IMR-90 (cell line): ENCODE results near the gene UGT2A2. TPM values are rescaled to one million over a fixed set of nuclear protein-coding genes. Genes with fewer than 3 reads are reported as not detected.

Experiments used
- ATAC-seq: fragments of 200-7000 bp; cut with Tn5 transposase; 2 replicates; pipeline ENCODE4 v1.9.1; 2020; ENCODE audit warnings: low read depth, mild to moderate bottlenecking, moderate library complexity
- BruUV-seq: library from RNA; stranded (reverse); fragments of 400-500 nt; replicated peaks from 2 replicates; lab custom pipeline; 2021; lab: Mats Ljungman, UMichigan
- CTCF ChIA-PET: fragments of 300-600 bp; formaldehyde crosslinking; extraction: SDS; loops from one replicate; lab custom pipeline; 2021; ENCODE audit warnings: antibody characterized with exemption; lab: Yijun Ruan, JAX
- POLR2A ChIA-PET: fragments of 300-600 bp; sonication (Branson Sonifier 250); formaldehyde crosslinking; loops from one replicate; lab custom pipeline; 2022; ENCODE audit warnings: antibody characterized with exemption; ENCODE audit not compliant: unreplicated experiment; lab: Charles Lee
- DNase-seq: peaks from one replicate; pipeline ENCODE4 v3.0.0; 2013
- H2AFZ ChIP-seq: replicated peaks from 2 replicates; pipeline ENCODE3; 2013; ENCODE audit warnings: low read length, mild to moderate bottlenecking; ENCODE audit not compliant: poor library complexity
- H2AK5ac ChIP-seq: 2 replicates; pipeline ENCODE4 v1.6.1; 2013; ENCODE audit warnings: low read depth, low read length, inconsistent platforms
- H2AK9ac ChIP-seq: replicated peaks from 2 replicates; pipeline ENCODE3; 2013; ENCODE audit warnings: mild to moderate bottlenecking, low read depth, low read length, moderate library complexity; ENCODE audit not compliant: poor library complexity
- H2BK120ac ChIP-seq: 2 replicates; pipeline ENCODE4 v1.6.1; 2013; ENCODE audit warnings: low read depth, low read length, inconsistent platforms
- H2BK15ac ChIP-seq: 3 replicates; pipeline ENCODE4 v1.6.1; 2013; ENCODE audit warnings: low read depth, low read length, inconsistent platforms
- H2BK20ac ChIP-seq: 2 replicates; pipeline ENCODE4 v1.6.1; 2013; ENCODE audit warnings: low read depth, mild to moderate bottlenecking, inconsistent platforms, low read length, moderate library complexity
- H2BK5ac ChIP-seq: 2 replicates; pipeline ENCODE4 v1.6.1; 2013; ENCODE audit warnings: mild to moderate bottlenecking, low read depth, low read length, inconsistent platforms; ENCODE audit not compliant: poor library complexity, severe bottlenecking
- H3K14ac ChIP-seq: replicated peaks from 2 replicates; pipeline ENCODE4 v1.6.1; 2013; ENCODE audit warnings: low read depth, low read length, inconsistent platforms
- H3K18ac ChIP-seq: 2 replicates; pipeline ENCODE4 v1.6.1; 2013; ENCODE audit warnings: low read depth, low read length, control low read depth
- H3K23ac ChIP-seq: 2 replicates; pipeline ENCODE4 v1.6.1; 2013; ENCODE audit warnings: low read depth, low read length, inconsistent platforms
- H3K27ac ChIP-seq: 2 replicates; pipeline ENCODE4 v1.5.1; 2013; ENCODE audit warnings: mild to moderate bottlenecking, control low read depth, low read length; ENCODE audit not compliant: insufficient read depth
- H3K27me3 ChIP-seq: 2 replicates; pipeline ENCODE4 v1.6.1; 2013; ENCODE audit warnings: low read length; ENCODE audit not compliant: control insufficient read depth, insufficient read depth
- H3K36me3 ChIP-seq: 2 replicates; pipeline ENCODE4 v1.6.1; 2013; ENCODE audit warnings: low read length, mixed read lengths; ENCODE audit not compliant: control insufficient read depth, insufficient read depth
- H3K4ac ChIP-seq: 2 replicates; pipeline ENCODE4 v1.6.1; 2013; ENCODE audit warnings: low read depth, low read length, inconsistent platforms
- H3K4me1 ChIP-seq: 2 replicates; pipeline ENCODE4 v1.6.1; 2013; ENCODE audit warnings: low read length, mixed read lengths; ENCODE audit not compliant: control insufficient read depth, insufficient read depth
- H3K4me2 ChIP-seq: 2 replicates; pipeline ENCODE4 v1.6.1; 2013; ENCODE audit warnings: low read depth, mild to moderate bottlenecking, control low read depth, low read length, moderate library complexity
- H3K4me3 ChIP-seq: 2 replicates; pipeline ENCODE4 v1.5.1; 2013; ENCODE audit warnings: low read depth, mild to moderate bottlenecking, control low read depth, low read length, moderate library complexity; ENCODE audit not compliant: insufficient read depth
- H3K56ac ChIP-seq: 2 replicates; pipeline ENCODE4 v1.6.1; 2013; ENCODE audit warnings: low read length, inconsistent platforms; ENCODE audit not compliant: insufficient read depth; ENCODE audit errors: extremely low read depth
- H3K79me1 ChIP-seq, 2 experiments: 2 replicates each; pipeline ENCODE4 v1.6.1; 2013; ENCODE audit warnings: low read length in 2 of 2, inconsistent platforms in 1 of 2, low read depth in 1 of 2
- H3K9ac ChIP-seq: 2 replicates; pipeline ENCODE4 v1.6.1; 2013; ENCODE audit warnings: low read depth, low read length, control low read depth
- H3K9me1 ChIP-seq: 2 replicates; pipeline ENCODE4 v1.6.1; 2013; ENCODE audit warnings: low read length, inconsistent platforms; ENCODE audit not compliant: insufficient read depth
- H3K9me3 ChIP-seq: 2 replicates; pipeline ENCODE4 v1.6.1; 2013; ENCODE audit warnings: low read length; ENCODE audit not compliant: control insufficient read depth, insufficient read depth
- H4K20me1 ChIP-seq: 2 replicates; pipeline ENCODE4 v1.6.1; 2013; ENCODE audit warnings: low read length, inconsistent platforms; ENCODE audit not compliant: insufficient read depth
- H4K5ac ChIP-seq: 2 replicates; pipeline ENCODE4 v1.6.1; 2013; ENCODE audit warnings: mild to moderate bottlenecking, low read depth, low read length, control low read depth
- H4K8ac ChIP-seq, 2 experiments: 2 replicates each; pipeline ENCODE4 v1.6.1; 2013; ENCODE audit warnings: low read depth in 2 of 2, low read length in 2 of 2, control low read depth in 1 of 2, inconsistent platforms in 1 of 2
- H4K91ac ChIP-seq: 2 replicates; pipeline ENCODE4 v1.6.1; 2013; ENCODE audit warnings: low read depth, low read length, inconsistent platforms; ENCODE audit not compliant: insufficient read depth
- RAD21 ChIP-seq: IDR thresholded peaks from 2 replicates; pipeline ENCODE4 v1.6.1; 2012; ENCODE audit warnings: low read length, improper control_type of control experiment
- RCOR1 ChIP-seq: IDR thresholded peaks from 2 replicates; pipeline ENCODE4 v1.6.1; 2012; ENCODE audit warnings: mild to moderate bottlenecking, low read length, improper control_type of control experiment; ENCODE audit not compliant: insufficient replicate concordance
- WGBS, 2 experiments: methylation state at CpG; one replicate each; pipeline versions ENCODE4 v1.1.5 to v1.1.7; 2013; ENCODE audit warnings: missing lambda C conversion rate in 2 of 2; ENCODE audit not compliant: insufficient read length in 1 of 2; ENCODE audit errors: extremely low coverage in 2 of 2; 5-methylcytosine and 5-hydroxymethylcytosine counted together
- dilution Hi-C: fragments of 300-500 bp; cut with HindIII; formaldehyde crosslinking; loops from one replicate; pipeline ENCODE4 v1.14.3; 2018; ENCODE audit warnings: low sequenced_read_pairs; ENCODE audit not compliant: unreplicated experiment
- in situ Hi-C: fragments of 300-500 bp; cut with MboI; formaldehyde crosslinking; loops from 3 replicates; pipeline ENCODE4 v1.14.3; 2019; ENCODE audit warnings: low sequenced_read_pairs, inconsistent platforms, mixed read lengths
- intact Hi-C: fragments of 100-400 bp; cut with micrococcal nuclease; formaldehyde crosslinking; loops from 2 replicates; pipeline ENCODE4 v1.10.0; 2022
- polyA plus RNA-seq, 3 experiments: library from polyadenylated mRNA; depleted of rRNA; stranded (reverse); fragments of >200 nt; gene quantifications; 2 replicates each; pipeline ENCODE4 v1.2.3, GENCODE V29; 2012; ENCODE audit warnings: low replicate concordance in 1 of 3
- total RNA-seq: library from RNA; depleted of rRNA; stranded (reverse); fragments of >200 nt; gene quantifications from 2 replicates; pipeline ENCODE4 v1.2.3, GENCODE V29; 2012
- TF ChIP-seq, protein P1 (sequence below): conservative IDR thresholded peaks from 2 replicates; pipeline ENCODE4 v1.5.1; 2012; ENCODE audit warnings: mild to moderate bottlenecking, low read depth, low read length, improper control_type of control experiment

UGT2A2 gene
- total and polyA plus RNA-seq, 2 of the 4 experiments (the other 2 are of a cell fraction): not detected

DNA sequence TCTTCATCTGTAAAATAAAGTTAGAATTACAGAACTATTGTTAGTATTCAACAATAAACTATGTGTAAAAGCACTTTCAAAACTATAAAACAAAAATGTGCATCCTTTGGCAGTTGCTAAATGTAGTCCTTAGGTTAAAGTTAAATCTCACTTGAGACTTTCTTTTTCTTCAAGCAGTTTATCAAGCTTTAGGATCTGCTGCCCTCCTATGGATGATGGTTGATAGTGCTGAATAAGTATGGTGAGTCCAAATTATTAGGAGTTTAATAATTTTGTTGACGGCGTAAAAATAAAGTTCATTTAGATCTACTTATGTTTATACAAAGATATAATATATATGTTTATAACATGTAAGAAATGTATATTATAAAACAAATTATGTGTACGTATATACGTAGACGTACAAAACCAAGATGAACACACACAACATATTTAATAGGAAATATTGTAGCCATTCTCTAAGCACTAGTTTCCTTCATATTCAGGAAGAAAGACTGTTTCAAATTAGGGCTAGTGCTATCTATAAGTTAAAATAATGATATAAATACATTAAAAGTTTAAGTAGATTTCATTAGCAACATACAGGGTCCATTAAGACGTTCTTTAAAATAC is 22.3 kb downstream of the UGT2A2 start:
- H3K4me2 ChIP-seq: no peak overlapping the region

More for the DNA sequence above, 22.3 kb downstream of the UGT2A2 start:
- Histone ChIP-seq H4K91ac (no peak overlapping the region), H3K27ac (no peak overlapping the region), H2AK9ac (no peak overlapping the region), H3K14ac (no peak overlapping the region), H3K4ac (no peak overlapping the region), H2AK5ac (no peak overlapping the region), H3K18ac (no peak overlapping the region), H2BK20ac (no peak overlapping the region), H3K9me1 (no peaks in the 10 kb centered on the region), H2BK5ac (no peak overlapping the region), H4K5ac (no peak overlapping the region), H4K8ac (no peak overlapping the region), H2BK120ac (no peak overlapping the region), H3K27me3 (no peaks in the 10 kb centered on the region), H3K56ac (no peak overlapping the region), H3K9ac (no peak overlapping the region), H4K20me1 (no peaks in the 10 kb centered on the region), H2BK15ac (no peak overlapping the region), H3K4me1 (no peaks in the 10 kb centered on the region), H3K9me3 (no peaks in the 10 kb centered on the region), H3K36me3 (no peaks in the 10 kb centered on the region), H3K4me3 (no peak overlapping the region), H3K79me1 (no peaks in the 10 kb centered on the region), H3K23ac (no peak overlapping the region), H2AFZ (no peak overlapping the region)
- POLR2A ChIA-PET: no interaction called here
- intact Hi-C loops (loop anchor here (10.0 kb wide), 1 partner anchor 1122 kb away; no protein-coding TSS in a partner anchor), dilution Hi-C loops (no loop called here), in situ Hi-C loops (loop anchor here (25.0 kb wide), 1 partner anchor 1330 kb away; no protein-coding TSS in a partner anchor)
- TF ChIP-seq, protein P1, sequence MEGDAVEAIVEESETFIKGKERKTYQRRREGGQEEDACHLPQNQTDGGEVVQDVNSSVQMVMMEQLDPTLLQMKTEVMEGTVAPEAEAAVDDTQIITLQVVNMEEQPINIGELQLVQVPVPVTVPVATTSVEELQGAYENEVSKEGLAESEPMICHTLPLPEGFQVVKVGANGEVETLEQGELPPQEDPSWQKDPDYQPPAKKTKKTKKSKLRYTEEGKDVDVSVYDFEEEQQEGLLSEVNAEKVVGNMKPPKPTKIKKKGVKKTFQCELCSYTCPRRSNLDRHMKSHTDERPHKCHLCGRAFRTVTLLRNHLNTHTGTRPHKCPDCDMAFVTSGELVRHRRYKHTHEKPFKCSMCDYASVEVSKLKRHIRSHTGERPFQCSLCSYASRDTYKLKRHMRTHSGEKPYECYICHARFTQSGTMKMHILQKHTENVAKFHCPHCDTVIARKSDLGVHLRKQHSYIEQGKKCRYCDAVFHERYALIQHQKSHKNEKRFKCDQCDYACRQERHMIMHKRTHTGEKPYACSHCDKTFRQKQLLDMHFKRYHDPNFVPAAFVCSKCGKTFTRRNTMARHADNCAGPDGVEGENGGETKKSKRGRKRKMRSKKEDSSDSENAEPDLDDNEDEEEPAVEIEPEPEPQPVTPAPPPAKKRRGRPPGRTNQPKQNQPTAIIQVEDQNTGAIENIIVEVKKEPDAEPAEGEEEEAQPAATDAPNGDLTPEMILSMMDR: peak; percentile 43
- TF ChIP-seq RAD21 (peak; percentile 50), RCOR1 (no peak)
- BruUV-seq: no TSS peak
- DNase-seq: peak; percentile 12
- no peak for ATAC-seq
- WGBS, 2 experiments: no CpG with 5 or more reads among the region's 6 CpGs
- CTCF ChIA-PET: no interaction called here
